Adipose tissue (tissue), 3 donors: ENCODE results near the gene CELA2A. TPM values are rescaled to one million over a fixed set of nuclear protein-coding genes. Genes with fewer than 3 reads are reported as not detected.
"Not testable (repeated sequence)": the region's sequence is repeated elsewhere in the genome, so short reads cannot be mapped to it uniquely, and the experiment has no call there.

Source experiments
- H3K27ac ChIP-seq: one replicate; pipeline ENCODE4 v1.5.1; 2013; ENCODE audit warnings: low read depth, low read length
- WGBS, 3 donors: extraction: QIAGEN DNeasy Blood & Tissue Kit; methylation state at CpG; one replicate each; pipeline ENCODE4 v1.1.7; 2013; 5-methylcytosine and 5-hydroxymethylcytosine counted together
- polyA plus RNA-seq, 3 donors: library from polyadenylated mRNA; stranded (reverse); fragments of 200-250 nt; gene quantifications; one replicate each; pipeline ENCODE4 v1.2.3, GENCODE V29; 2013
- donor health status: healthy with polysubstance abuse.
- donor health status: Bipolar disorder and iron deficiency.
- donor health status: healthy.

Gene CELA2A
- polyA plus RNA-seq, 3 donors, result 0.33 to 2,134 TPM; not detected in 1

DNA sequence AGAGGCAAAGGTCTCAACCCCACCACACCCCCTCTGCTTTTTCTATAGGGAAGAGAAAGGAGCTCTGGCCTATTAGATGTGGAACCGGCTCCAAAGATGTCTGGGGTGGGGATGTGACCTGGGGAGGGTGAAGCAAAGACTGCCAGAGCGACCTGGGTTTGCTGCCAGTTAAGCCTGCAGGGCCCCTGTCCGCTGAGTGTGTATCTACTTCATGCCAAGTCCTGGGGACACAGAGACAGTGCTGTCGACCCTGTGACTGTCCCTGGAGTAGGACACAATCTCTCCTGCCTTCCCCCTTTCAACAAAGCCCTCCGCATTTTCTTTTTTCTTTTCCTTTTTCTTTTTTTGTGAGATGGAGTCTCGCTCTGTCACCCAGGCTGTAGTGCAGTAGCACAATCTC is 25.9 kb downstream of the CELA2A start:
- not testable (repeated sequence) for H3K27ac ChIP-seq
- WGBS, 3 donors, result 66 to 87% (median 78%) methylated on average over 6 of the region's 6 CpGs

DNA sequence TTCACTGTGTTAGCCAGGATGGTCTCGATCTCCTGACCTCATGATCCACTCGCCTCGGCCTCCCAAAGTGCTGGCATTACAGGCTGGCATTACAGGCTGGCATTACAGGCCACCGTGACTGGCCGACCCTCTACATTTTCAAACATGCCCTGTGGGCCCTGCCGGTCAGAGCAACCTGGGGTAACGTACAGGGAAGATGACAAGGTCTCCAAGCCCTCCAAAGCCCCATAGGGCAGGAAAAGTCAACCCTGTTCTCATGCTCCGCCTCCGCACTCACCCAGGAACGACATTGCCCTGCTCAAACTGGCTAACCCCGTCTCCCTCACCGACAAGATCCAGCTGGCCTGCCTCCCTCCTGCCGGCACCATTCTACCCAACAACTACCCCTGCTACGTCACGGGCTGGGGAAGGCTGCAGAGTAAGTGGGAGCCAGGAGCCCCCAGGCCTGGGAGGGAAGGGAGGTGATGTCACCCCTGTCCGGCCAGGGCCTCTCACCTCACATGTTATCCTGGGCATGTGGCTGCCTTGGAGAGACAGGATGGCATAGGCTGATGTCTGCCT is 26.5 kb downstream of the CELA2A start:
- 68 to 85% (median 85%) methylated on average over 12 to 15 of the region's 16 CpGs for WGBS, 3 donors
- H3K27ac ChIP-seq, result not testable (repeated sequence)

DNA sequence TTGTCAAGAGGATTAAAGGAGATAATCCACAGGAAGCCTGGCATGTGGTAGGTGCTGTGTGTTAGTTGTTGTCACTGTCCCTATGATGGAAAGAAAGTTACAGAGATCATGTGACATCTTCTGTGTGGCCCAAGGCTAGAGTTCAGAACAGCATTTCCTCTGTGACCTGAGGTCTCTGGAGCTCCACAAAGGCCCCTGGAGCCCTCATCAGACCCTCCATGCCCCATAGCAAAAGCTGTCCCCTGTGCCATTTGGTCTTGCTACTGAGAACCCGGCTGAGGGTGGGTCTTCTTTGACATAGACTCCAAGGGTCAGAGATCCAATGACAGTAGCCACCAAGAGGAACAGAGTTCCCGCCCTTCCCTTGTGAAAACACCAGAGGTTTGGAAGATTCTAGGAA is 27.4 kb downstream of the CELA2A start:
- H3K27ac ChIP-seq, result no peak overlapping the region
- 83 to 94% (median 89%) methylated on average over 2 of the region's 2 CpGs for WGBS, 3 donors

DNA sequence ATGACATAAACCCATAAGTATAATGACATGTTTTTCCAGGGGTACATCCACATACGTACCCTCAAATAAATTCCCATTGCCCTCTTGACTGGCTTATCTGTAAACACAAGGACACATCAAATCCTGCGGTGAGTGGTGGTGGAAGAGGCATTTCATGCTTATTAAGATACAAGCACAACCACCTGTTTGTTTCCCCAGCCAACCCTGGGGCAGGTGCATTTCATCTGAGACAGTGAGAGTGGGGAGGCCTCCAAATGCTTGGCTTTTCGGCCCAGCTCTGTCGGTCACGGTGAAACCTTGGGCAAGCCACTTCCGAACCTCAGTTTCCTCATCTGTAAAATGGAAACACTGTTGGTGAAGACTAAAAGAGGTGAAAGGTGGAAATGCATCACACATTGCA is 27.9 kb downstream of the CELA2A start:
- WGBS, 3 donors, result 64 to 94% (median 93%) methylated on average over 6 of the region's 6 CpGs
- not testable (repeated sequence) for H3K27ac ChIP-seq

DNA sequence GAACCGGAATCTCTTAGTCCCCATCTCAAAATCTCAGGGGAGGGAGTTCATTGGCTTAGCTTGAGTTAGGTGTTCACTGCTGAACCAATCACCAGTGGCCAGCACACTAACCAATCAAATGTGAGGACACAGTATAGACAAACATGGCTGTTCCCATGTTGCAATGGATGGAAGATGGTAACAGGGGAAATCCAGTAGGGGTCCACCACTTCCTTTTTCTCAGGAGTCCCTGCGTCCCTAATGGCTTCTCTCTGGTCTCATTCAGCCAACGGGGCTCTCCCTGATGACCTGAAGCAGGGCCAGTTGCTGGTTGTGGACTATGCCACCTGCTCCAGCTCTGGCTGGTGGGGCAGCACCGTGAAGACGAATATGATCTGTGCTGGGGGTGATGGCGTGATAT is 29.1 kb downstream of the CELA2A start:
- no peak overlapping the region for H3K27ac ChIP-seq
- 75 to 94% (median 92%) methylated on average over 6 of the region's 6 CpGs for WGBS, 3 donors

DNA sequence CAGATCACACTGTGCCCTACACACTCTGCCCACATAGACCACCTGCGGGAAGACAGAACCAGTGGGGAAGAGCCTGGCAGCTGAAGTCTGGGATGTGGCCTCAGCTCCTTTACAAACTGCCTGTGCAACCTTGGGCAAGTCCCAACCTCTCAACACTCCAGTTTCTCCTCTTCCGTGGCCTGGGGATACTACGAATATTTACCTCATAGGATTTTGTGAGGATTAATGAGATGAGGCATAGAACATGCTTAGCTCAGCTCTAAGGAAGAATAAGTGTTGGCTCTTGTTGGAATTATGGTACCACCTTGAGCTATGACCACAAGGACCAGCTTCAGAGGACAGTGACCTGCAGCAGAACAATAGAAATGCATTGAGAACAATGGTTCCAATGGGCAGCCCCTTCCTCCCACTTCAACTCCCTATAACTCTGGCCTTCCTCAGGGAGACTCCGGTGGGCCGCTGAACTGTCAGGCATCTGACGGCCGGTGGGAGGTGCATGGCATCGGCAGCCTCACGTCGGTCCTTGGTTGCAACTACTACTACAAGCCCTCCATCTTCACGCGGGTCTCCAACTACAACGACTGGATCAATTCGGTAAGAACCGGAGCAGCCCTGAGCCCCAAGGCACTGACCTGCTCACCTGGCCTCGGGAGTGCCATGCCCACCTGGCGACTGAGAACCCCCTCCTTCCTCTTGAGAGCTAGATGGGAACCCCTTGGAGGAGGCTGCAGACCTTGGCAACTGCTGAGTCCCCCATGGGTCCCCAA is 30.5 kb downstream of the CELA2A start:
- WGBS, 3 donors, result 88 to 97% (median 95%) methylated on average over 17 of the region's 17 CpGs
- not testable (repeated sequence) for H3K27ac ChIP-seq

DNA sequence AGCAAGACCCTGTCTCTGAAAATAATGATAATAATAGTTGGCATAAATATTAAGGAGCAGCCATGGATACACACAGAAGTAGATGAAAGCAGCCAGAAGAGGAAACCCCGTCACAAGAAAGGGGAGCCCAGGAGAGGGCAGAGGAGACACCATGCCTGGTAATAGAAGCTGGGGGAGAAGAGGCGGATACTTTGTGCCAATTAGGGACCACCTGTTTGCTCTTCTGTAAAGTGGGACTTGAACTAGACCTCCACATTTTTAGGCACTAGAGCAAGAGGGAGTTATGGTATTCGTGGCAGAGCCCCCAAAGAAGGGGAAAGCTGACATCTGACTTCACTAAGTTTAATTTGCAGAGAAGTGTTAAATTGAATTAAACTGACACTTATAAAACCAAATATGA is 31.8 kb downstream of the CELA2A start:
- WGBS, 3 donors, result 85 to 96% (median 91%) methylated on average over 3 of the region's 3 CpGs
- no peak overlapping the region for H3K27ac ChIP-seq

DNA sequence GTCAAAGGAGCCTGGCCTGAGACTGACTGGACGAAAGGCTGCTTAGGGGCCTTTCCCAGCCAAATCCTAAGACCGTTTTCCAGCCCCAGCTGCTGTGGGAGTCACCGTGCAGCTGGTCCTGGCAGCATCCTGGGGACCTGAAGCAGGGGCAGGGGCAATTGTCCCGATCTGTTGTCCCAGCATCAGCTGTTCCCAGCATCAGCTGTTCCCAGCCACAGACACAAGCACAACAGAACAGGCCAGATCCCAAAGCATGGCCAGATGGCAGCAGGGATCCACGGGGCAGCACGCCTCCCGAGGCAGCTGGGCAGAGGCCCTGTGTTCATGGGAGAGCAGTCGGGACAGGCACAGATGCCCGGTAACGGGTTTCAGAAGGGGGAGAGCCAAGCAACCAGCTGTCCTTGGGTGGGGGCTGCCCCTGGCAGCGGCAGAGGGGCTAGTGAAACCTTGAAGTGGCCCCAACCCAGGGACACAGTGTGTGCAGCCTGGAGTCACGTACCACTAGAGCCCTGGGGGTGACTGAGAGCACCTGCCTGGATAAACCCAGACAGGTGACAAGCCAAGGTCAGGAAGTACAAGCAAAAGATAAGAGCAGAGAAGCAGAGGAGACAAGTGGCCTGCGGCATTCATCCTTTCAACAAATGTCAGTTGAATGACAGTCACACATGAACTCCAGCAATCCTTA is 32.7 kb downstream of the CELA2A start:
- WGBS, 3 donors, result 40 to 90% (median 84%) methylated on average over 12 to 13 of the region's 13 CpGs
- H3K27ac ChIP-seq, result no peak overlapping the region

DNA sequence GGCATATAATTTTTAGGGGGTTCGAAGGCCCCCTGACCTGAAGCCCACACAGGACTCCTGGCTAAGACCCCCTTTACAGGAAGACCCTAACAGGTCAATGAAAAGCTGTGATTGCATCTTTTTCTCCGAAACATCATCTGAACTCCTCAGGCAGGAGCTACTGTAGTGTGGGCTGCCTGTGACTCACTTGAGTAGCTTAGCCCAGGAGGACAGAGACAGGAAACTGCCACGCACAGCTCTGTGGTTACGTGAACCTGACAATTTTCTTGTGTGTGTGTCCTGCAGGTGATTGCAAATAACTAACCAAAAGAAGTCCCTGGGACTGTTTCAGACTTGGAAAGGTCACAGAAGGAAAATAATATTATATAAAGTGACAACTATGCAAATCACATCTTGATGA is 34.5 kb downstream of the CELA2A start:
- 82 to 88% (median 84%) methylated on average over 4 of the region's 4 CpGs for whole genome bisulfite sequencing, 3 donors

DNA sequence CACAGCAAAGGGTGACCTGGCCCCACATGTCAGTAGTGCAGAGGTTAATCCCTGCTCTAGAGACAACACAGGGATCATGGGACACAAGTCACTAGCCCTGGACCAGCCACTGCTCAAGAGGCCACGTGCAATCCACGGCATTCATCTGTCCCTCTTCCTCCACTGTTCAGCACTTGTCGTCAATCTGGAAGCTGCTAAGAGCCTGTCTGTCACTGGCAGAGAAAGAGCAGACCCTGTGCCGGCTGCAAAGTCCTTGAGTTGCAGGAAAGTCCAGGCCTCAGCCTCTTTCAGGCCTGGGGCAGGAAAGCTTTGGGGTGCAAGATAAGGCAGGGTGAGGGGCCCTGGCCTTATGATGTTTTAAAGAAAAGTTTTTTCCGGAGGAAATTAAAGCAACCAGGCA is 36.1 kb downstream of the CELA2A start:
- no peak overlapping the region for H3K27ac ChIP-seq
- 38 to 81% (median 80%) methylated on average over 5 of the region's 5 CpGs for whole genome bisulfite sequencing, 3 donors

More for the DNA sequence above, 34.5 kb downstream of the CELA2A start:
- not testable (repeated sequence) for H3K27ac ChIP-seq

DNA sequence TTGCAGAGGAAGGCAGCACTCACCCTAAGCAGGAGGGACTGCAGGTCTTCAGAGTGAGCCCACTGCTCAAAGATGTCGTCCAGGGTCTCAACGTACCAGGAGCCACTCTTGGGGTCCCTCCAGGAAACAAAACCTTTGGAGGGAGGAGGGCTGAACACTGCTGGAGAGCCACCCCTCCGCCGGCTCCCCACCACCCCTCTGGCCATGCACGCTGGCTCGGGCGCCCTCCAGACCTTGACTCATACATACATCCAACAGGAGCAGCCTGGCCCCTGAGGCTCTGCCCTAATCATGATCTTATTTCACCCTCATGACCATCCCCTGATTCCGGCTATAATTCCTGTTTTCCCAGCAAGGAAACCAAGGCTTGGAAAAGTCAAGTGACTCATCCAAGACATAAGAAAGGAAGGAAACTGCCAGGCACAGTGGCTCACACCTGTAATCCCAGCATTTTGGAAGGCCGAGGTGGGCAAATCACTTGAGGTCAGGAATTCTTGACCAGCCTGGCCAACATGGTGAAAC is 37.4 kb downstream of the CELA2A start:
- WGBS, 3 donors, result 48 to 97% (median 93%) methylated on average over 9 of the region's 9 CpGs
- no peak overlapping the region for H3K27ac ChIP-seq

DNA sequence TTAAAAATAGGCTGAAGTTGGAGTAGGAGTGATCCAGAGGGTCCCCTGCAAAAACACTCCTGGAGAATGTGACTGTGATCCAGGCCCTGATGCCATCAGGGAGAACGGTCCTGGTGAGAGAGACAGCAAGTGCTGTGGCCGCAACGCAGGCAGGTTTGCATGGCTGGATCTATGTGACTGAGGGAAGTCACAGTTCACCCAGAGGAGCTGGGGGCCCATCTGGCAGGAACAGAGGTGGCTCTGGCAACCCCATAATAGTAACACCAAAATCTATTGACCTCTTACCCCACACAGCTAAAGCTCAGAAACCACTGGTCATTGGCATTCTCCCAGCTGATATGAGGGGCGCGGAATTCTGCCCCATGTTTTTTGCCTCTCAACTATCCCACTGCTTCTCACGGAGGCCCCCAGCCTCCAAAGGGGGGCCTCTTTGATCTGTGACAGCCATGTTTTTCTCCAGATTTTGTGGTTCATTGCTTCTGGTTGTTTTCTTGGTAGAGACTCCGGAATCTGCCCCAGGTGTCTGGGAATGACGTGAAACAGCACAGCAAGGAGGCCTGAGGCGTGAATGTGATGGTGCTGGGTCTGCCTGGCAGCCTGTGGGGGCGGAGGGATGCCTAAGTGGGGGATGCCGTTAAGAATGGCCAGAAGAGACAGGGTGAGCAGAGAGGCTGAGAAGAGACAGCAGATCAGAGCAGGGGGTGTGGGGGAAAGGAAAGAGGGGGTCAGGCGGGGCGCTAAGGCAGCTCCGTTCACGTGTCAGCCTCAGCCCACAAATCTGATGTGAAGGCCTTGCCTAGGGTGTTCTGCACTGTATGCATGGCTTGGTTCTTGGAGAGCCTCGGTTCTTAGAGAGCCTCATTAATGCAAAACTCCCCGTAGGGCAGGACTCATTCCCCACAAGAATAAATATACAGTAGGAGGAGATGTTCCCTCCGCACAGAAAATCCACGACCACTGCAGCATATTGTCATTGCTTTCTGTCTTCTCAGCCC is 43.9 kb downstream of the CELA2A start:
- no peak overlapping the region for H3K27ac ChIP-seq
- 70 to 90% (median 85%) methylated on average over 19 of the region's 19 CpGs for WGBS, 3 donors

DNA sequence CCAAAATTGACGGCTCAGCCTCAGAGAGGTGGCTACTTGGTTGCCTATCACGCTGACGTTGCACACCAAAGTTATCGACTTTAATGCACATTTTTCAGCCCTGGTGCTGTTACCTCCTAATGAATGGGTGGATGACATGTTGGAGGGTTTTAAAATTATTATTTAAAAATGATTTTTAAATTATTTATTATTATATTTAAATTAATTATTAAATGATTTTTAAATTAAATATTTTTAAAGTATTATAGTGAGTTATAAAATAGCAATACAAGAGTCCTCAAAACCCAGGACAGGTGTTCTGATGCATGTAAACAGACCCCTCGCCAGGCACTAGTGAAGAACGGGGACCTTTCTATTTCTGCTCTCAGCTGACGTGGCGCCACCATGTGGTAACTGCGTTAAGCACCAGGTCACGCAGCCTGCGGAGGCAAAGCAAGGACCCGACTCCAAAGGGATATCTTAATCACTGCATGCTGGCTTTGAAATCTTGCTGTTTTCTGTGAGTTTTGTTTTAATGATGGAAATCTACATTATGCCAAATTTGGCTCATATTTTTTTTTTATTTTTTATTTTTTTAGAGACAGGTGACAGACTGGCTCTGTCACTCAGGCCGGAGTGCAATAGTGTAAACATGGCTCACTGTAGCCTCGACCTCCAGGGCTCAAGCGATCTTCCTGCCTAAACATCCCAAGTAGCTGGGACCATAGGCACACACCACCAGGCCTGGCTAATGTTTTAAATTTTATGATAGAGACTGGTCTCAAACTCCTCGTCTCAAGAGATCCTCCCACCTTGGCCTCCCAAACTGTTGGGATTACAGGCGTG is 44.9 kb downstream of the CELA2A start:
- 62 to 71% (median 64%) methylated on average over 17 of the region's 17 CpGs for WGBS, 3 donors
- no peak overlapping the region for H3K27ac ChIP-seq

DNA sequence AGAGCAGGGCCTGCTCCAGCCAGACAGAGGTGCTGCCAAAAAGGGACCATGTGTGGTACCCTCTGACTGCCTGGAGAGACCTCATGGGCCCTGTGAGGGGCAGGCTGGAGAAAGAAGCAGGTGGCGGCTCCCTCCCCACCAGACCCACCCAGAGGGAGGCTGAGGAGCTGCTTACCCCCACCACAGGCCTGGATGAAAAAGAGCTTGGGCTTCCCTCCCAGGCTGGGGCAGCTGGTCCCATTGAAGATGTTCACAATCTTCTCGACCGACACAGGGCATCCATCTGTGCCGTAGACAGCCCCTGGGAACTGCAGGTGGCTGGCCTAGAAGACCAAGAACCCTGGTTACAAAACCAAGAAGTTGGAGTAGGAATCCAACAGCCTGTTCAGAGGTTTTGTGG is 47.9 kb downstream of the CELA2A start:
- 83 to 94% (median 93%) methylated on average over 4 of the region's 4 CpGs for WGBS, 3 donors
- no peak overlapping the region for H3K27ac ChIP-seq

DNA sequence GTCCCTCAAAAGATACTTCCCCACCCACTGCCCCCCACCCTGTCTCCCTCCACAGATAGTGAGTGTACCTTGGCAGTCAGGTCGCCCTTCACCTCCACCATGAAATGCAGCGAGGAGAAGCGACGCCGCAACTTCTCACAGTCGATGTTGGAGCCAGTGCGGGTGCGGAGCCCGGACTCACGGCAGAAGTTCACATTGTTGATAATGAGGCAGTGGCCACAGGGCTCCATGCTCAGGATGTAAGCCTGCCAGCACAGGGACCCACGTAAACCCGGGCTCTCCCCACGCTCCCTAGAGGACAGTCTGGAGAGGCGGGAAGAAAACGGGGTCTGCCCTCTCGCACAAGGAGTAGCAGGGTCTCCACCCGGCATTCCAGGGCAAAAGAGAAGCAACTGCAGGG is 50.3 kb downstream of the CELA2A start:
- 85 to 98% (median 96%) methylated on average over 17 of the region's 17 CpGs for WGBS, 3 donors
- no peak overlapping the region for H3K27ac ChIP-seq

DNA sequence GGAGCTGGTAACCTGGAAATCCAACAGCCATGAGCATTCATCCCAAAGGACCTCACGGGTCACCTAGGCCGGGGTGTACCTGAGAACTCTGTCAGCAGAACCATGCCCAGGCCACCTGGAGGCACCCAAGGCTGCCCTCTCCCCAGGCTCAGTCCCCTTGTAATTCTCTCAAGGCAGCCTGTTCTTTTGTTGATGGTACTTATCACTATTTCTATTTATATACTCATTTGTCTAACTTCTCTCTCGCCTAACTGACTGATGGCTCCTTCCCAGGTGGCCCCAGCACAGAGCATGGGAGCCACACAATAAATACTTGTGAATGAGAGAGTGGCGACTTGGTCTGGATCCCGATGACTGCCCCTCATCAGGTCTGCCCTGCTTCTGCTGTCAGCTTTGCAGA is 50.7 kb downstream of the CELA2A start:
- no peak overlapping the region for H3K27ac ChIP-seq
- WGBS, 3 donors, result 37 to 95% (median 90%) methylated on average over 5 of the region's 5 CpGs

DNA sequence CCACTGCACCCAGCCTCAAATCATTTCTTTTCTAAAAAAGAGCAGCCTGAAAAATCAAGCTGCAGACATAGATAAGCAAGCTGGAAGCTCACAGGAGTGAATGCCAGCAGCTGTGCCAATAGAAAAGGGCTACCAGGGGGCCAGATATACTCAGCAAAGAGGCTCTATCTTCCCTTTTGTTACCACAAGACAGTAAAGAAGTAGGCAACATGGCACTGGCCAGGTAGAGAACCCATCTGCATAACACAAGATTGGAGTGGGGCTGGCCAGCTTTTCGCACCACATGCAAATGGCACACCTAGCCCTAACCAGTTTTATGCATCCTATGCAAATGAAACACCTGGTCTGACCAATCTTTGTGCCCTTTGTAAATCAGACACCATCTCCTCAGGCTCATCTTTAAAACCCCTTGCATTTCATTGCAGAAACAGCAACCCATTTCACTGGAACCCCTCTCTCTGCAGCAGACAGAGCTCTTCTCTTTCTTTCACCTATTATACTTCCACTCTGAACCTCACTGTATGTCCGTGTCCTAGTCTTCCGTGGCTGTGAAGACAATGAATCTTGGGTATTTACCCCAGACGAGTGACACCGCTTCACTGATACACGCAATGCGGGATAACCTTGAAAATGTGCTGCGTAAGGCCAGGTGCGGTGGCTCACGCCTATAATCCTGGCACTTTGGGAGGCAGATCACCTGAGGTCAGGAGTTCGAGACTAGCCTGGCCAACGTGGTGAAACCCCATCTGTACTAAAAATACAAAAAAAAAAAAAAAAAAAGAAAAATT is 52.4 kb downstream of the CELA2A start:
- no peak overlapping the region for H3K27ac ChIP-seq
- 51 to 94% (median 93%) methylated on average over 12 of the region's 12 CpGs for WGBS, 3 donors
